Fibroblast of skin of scalp (primary cell): ENCODE data around the gene HYAL2.
A peak's percentile ranks its signal among the peaks of the same experiment; 100 is the strongest.

Experiments
- DNase-seq: peaks from one replicate; pipeline ENCODE4 v3.0.0-alpha.2; 2013

The HYAL2 gene

GRCh38 chr3:50302095-50303012, 20.2 kb downstream of the HYAL2 start:
- no peak for DNase-seq

GRCh38 chr3:50300681-50301254, 21.8 kb downstream of the HYAL2 start:
- no peak for DNase-seq

- DNase-seq: peak; percentile 23
Observed at GRCh38 chr3:50299929-50300680, 22.4 kb downstream of the HYAL2 start.

- no peak for DNase-seq
Observed at GRCh38 chr3:50299638-50299928, 23.0 kb downstream of the HYAL2 start.

- DNase-seq: peak; percentile 99
Observed at GRCh38 chr3:50298836-50299637, 23.5 kb downstream of the HYAL2 start, which contains the start of the genes HYAL3 and NAA80. Gene HYAL3, minus strand, starts transcription at chr3:50299405. Its CDS starts 3,803 bp downstream, at chr3:50295602. Gene NAA80, minus strand, starts transcription at chr3:50299405. Its CDS starts 1,942 bp downstream, at chr3:50297463.

- DNase-seq: no peak
Observed at GRCh38 chr3:50297896-50298725, 24.4 kb downstream of the HYAL2 start.

- DNase-seq: no peak
Observed at GRCh38 chr3:50297384-50297775, 25.2 kb downstream of the HYAL2 start.

GRCh38 chr3:50296721-50297383, 25.7 kb downstream of the HYAL2 start:
- no peak for DNase-seq

- DNase-seq: no peak
Observed at GRCh38 chr3:50295553-50296431, 26.8 kb downstream of the HYAL2 start.

GRCh38 chr3:50294492-50295403, 27.8 kb downstream of the HYAL2 start:
- no peak for DNase-seq

GRCh38 chr3:50294089-50294488, 28.5 kb downstream of the HYAL2 start:
- no peak for DNase-seq

GRCh38 chr3:50293079-50293801, 29.3 kb downstream of the HYAL2 start:
- DNase-seq: no peak

GRCh38 chr3:50292159-50293078, 30.1 kb downstream of the HYAL2 start, which contains the start of gene IFRD2:
Gene IFRD2, minus strand, starts transcription at chr3:50292429. Its CDS starts 155 bp downstream, at chr3:50292274.
- peak; percentile 97 for DNase-seq

GRCh38 chr3:50290161-50290641, 32.3 kb downstream of the HYAL2 start:
- no peak for DNase-seq

GRCh38 chr3:50289130-50289529, 33.4 kb downstream of the HYAL2 start:
- DNase-seq: no peak

GRCh38 chr3:50288387-50289007, 34.0 kb downstream of the HYAL2 start:
- DNase-seq: no peak
